ENCODE measurements around the gene STAT2. TPM values are rescaled to one million over a fixed set of nuclear protein-coding genes. Genes with fewer than 3 reads are reported as not detected.

The STAT2 gene
- total and polyA plus RNA-seq, 10 of the 15 experiments (the other 5 are each of a cell fraction or from before 2014, with no cell fraction given): 16.9 to 106 (median 77.9) TPM

DNA sequence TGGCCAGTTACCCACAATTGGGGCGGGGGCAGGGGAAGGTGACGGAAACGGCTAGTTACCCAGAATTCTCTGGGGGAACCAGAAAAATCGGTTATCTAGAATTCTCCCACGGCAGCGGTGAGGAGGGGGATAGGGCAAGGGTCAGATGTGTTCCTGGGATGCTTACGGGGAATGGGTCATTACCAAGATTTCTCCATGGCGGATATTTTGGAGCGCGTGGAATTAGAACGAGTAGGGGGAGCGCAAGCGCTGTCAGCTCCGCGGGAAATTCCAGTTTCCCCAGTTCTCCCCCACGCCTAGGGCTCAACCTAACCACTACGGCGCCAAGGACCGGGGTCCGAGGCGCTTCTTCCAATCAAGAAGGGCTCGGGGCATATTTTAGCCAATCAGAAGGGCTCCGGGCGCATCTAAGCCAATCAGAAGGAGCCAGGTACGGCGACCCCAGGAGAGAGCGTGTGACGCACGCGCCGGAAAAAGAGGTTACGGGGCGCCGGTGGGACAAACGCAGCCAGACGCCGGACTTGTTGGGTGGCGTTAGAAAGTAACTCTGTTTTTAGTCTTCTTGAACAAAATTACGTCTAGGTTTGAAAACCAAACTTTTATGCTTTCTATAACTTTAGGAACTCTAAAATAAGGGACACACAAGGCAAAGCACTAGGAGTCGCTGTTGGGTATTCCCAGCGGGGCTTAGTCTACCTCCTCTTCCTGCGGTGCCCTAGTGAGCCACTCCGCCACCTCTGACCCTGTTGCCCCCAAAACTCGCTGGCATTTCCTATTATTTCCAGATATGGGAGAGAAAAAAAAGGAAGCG is 26.0 kb downstream of the STAT2 start, which contains the start of gene PAN2:
PAN2 (minus strand) TSS at position 322 of the 811 bp plus-strand sequence. CDS start 906 bp downstream, outside the sequence.
- ATAC-seq (peak; percentile 97), DNase-seq (ENCODE audit: low read depth, low spot score) (peak; percentile 89), FAIRE-seq (peak; percentile 85)
- Histone ChIP-seq H3K9me3 (replicated peaks; ENCODE audit: control insufficient read depth, insufficient read depth, low read length) (no peaks in the 10 kb centered on the region), H4K20me1 (ENCODE audit: control insufficient read depth, insufficient read depth) (no peaks in the 10 kb centered on the region), H3K36me3 (ENCODE audit: control insufficient read depth in 2 of 2, insufficient read depth in 2 of 2, low read length in 1 of 2) (no peaks in the 10 kb centered on the region), H3K4me2 (ENCODE audit: control insufficient read depth, insufficient read depth) (peak within 1 kb of the TSS; percentile 94), H3K9ac (ENCODE audit: control insufficient read depth, insufficient read depth, low read length) (peak within 1 kb of the TSS; percentile 99), H2AFZ (ENCODE audit: control insufficient read depth, low read depth, low read length) (peak within 1 kb of the TSS; percentile 87), H3K4me1 (ENCODE audit: control insufficient read depth, insufficient read depth, low read length) (peaks cover 24% of the 10 kb centered on the region), H3K27me3 (replicated peaks in 1 of 2; ENCODE audit: control insufficient read depth in 2 of 2, insufficient read depth in 2 of 2, low read length in 1 of 2) (no peaks in the 10 kb centered on the region), H3K79me2 (ENCODE audit: control insufficient read depth, insufficient read depth, low read length) (peaks cover 14% of the 10 kb centered on the region), H3K27ac (ENCODE audit: control insufficient read depth, insufficient read depth) (peak within 1 kb of the TSS; percentile 99), H3K4me3 (peak within 1 kb of the TSS; percentile 97)
- BruUV-seq (replicated peaks): no TSS peak
- ChIA-PET RAD21 (ENCODE audit: unreplicated experiment) (interaction anchor here (0.8 to 2.2 kb wide), 6 partner anchors 18 to 130 kb away, joined by 3 to 18 read pairs (median 6); partner anchors contain the start of genes CNPY2, STAT2 and TIMELESS), POLR2A (interaction anchor here (0.6 to 11.4 kb wide), 10 partner anchors 13 to 239 kb away, joined by 3 to 140 read pairs (median 5); partner anchors contain the start of genes ANKRD52, APOF, CNPY2 and STAT2), SMC1A (ENCODE audit: uncharacterized antibody, unreplicated experiment) (interaction anchor here (0.6 to 2.2 kb wide), 10 partner anchors 17 to 545 kb away, joined by 3 to 10 read pairs (median 4); partner anchors contain the start of genes CNPY2, STAT2 and TIMELESS), CTCF (interaction anchor here (0.5 to 1.8 kb wide), 11 partner anchors 18 to 1044 kb away, joined by 3 to 20 read pairs (median 3); partner anchors contain the start of genes CNPY2, CS and STAT2)
- intact Hi-C loops (cut with micrococcal nuclease; ENCODE audit: unreplicated experiment) (loop anchor here (1.0 to 5.0 kb wide), 4 partner anchors 18 to 144 kb away; partner anchors contain the start of gene STAT2), in situ Hi-C loops (cut with MboI) (no loop called here)
- under 1% methylated on average over 45 of the region's 45 CpGs for whole genome bisulfite sequencing (ENCODE audit: insufficient coverage, insufficient replicate concordance, low lambda C conversion rate, missing lambda C conversion rate)
- TF ChIP-seq TCF7 (IDR thresholded peaks at IDR 0.05; ENCODE audit: borderline replicate concordance): no peak
- no peak for TF ChIP-seq WRNIP1 (IDR thresholded peaks at IDR 0.05; ENCODE audit: borderline replicate concordance, low read depth, low read length)
- TF ChIP-seq TCF12 (IDR thresholded peaks at IDR 0.05; ENCODE audit: low read depth, low read length): peak; percentile 32; the same call in 1 of the 2 replicates
- TF ChIP-seq RELA (IDR thresholded peaks at IDR 0.05; ENCODE audit: borderline replicate concordance, partially characterized antibody): peak; percentile 60
- peak; percentile 73 for TF ChIP-seq POLR2A (IDR thresholded peaks at IDR 0.05; ENCODE audit: low read depth, low read length)
- TF ChIP-seq, protein P1, sequence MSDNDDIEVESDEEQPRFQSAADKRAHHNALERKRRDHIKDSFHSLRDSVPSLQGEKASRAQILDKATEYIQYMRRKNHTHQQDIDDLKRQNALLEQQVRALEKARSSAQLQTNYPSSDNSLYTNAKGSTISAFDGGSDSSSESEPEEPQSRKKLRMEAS (IDR thresholded peaks at IDR 0.05; ENCODE audit: low read depth, low read length): peak; percentile 24; the same call in 1 of the 2 replicates
- TF ChIP-seq BCL3 (IDR thresholded peaks at IDR 0.05; ENCODE audit: borderline replicate concordance, insufficient read depth, low read depth, low read length, poor library complexity, severe bottlenecking): peak; percentile 49
- TF ChIP-seq SREBF2 (IDR thresholded peaks at IDR 0.05; ENCODE audit: low read length): no peak
- TF ChIP-seq ZNF592 (IDR thresholded peaks at IDR 0.05): no peak
- no peak for TF ChIP-seq RAD51 (IDR thresholded peaks at IDR 0.05)
- peak; percentile 66 for TF ChIP-seq ZNF622 (IDR thresholded peaks at IDR 0.05)
- TF ChIP-seq, protein P2, sequence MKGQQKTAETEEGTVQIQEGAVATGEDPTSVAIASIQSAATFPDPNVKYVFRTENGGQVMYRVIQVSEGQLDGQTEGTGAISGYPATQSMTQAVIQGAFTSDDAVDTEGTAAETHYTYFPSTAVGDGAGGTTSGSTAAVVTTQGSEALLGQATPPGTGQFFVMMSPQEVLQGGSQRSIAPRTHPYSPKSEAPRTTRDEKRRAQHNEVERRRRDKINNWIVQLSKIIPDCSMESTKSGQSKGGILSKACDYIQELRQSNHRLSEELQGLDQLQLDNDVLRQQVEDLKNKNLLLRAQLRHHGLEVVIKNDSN (IDR thresholded peaks at IDR 0.05; ENCODE audit: borderline replicate concordance, extremely low read length, insufficient read depth, low read depth, low read length): no peak
- TF ChIP-seq, protein P3, sequence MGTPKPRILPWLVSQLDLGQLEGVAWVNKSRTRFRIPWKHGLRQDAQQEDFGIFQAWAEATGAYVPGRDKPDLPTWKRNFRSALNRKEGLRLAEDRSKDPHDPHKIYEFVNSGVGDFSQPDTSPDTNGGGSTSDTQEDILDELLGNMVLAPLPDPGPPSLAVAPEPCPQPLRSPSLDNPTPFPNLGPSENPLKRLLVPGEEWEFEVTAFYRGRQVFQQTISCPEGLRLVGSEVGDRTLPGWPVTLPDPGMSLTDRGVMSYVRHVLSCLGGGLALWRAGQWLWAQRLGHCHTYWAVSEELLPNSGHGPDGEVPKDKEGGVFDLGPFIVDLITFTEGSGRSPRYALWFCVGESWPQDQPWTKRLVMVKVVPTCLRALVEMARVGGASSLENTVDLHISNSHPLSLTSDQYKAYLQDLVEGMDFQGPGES (IDR thresholded peaks at IDR 0.05): peak; percentile 86
- no peak; the same call in 1 of the 2 replicates for TF ChIP-seq ZNF217 (IDR thresholded peaks at IDR 0.05)

Measured in GM12878 (cell line).